IMR-90 (cell line): ENCODE measurements around the gene ENPP3. TPM values are rescaled to one million over a fixed set of nuclear protein-coding genes. Genes with fewer than 3 reads are reported as not detected.
A peak's percentile ranks its signal among the peaks of the same experiment; 100 is the strongest.

Experiments
- ATAC-seq: fragments of 200-7000 bp; cut with Tn5 transposase; 2 replicates; pipeline ENCODE4 v1.9.1; 2020; ENCODE audit warnings: low read depth, mild to moderate bottlenecking, moderate library complexity
- BruUV-seq: library from RNA; stranded (reverse); fragments of 400-500 nt; replicated peaks from 2 replicates; lab custom pipeline; 2021; lab: Mats Ljungman, UMichigan
- CTCF ChIA-PET: fragments of 300-600 bp; formaldehyde crosslinking; extraction: SDS; loops from one replicate; lab custom pipeline; 2021; ENCODE audit warnings: antibody characterized with exemption; lab: Yijun Ruan, JAX
- POLR2A ChIA-PET: fragments of 300-600 bp; sonication (Branson Sonifier 250); formaldehyde crosslinking; loops from one replicate; lab custom pipeline; 2022; ENCODE audit warnings: antibody characterized with exemption; ENCODE audit not compliant: unreplicated experiment; lab: Charles Lee
- DNase-seq: peaks from one replicate; pipeline ENCODE4 v3.0.0; 2013
- H2AFZ ChIP-seq: replicated peaks from 2 replicates; pipeline ENCODE3; 2013; ENCODE audit warnings: low read length, mild to moderate bottlenecking; ENCODE audit not compliant: poor library complexity
- H2AK5ac ChIP-seq: 2 replicates; pipeline ENCODE4 v1.6.1; 2013; ENCODE audit warnings: low read depth, low read length, inconsistent platforms
- H2AK9ac ChIP-seq: replicated peaks from 2 replicates; pipeline ENCODE3; 2013; ENCODE audit warnings: mild to moderate bottlenecking, low read depth, low read length, moderate library complexity; ENCODE audit not compliant: poor library complexity
- H2BK120ac ChIP-seq: 2 replicates; pipeline ENCODE4 v1.6.1; 2013; ENCODE audit warnings: low read depth, low read length, inconsistent platforms
- H2BK15ac ChIP-seq: 3 replicates; pipeline ENCODE4 v1.6.1; 2013; ENCODE audit warnings: low read depth, low read length, inconsistent platforms
- H2BK20ac ChIP-seq: 2 replicates; pipeline ENCODE4 v1.6.1; 2013; ENCODE audit warnings: low read depth, mild to moderate bottlenecking, inconsistent platforms, low read length, moderate library complexity
- H2BK5ac ChIP-seq: 2 replicates; pipeline ENCODE4 v1.6.1; 2013; ENCODE audit warnings: mild to moderate bottlenecking, low read depth, low read length, inconsistent platforms; ENCODE audit not compliant: poor library complexity, severe bottlenecking
- H3K14ac ChIP-seq: replicated peaks from 2 replicates; pipeline ENCODE4 v1.6.1; 2013; ENCODE audit warnings: low read depth, low read length, inconsistent platforms
- H3K18ac ChIP-seq: 2 replicates; pipeline ENCODE4 v1.6.1; 2013; ENCODE audit warnings: low read depth, low read length, control low read depth
- H3K23ac ChIP-seq: 2 replicates; pipeline ENCODE4 v1.6.1; 2013; ENCODE audit warnings: low read depth, low read length, inconsistent platforms
- H3K27ac ChIP-seq: 2 replicates; pipeline ENCODE4 v1.5.1; 2013; ENCODE audit warnings: mild to moderate bottlenecking, control low read depth, low read length; ENCODE audit not compliant: insufficient read depth
- H3K27me3 ChIP-seq: 2 replicates; pipeline ENCODE4 v1.6.1; 2013; ENCODE audit warnings: low read length; ENCODE audit not compliant: control insufficient read depth, insufficient read depth
- H3K36me3 ChIP-seq: 2 replicates; pipeline ENCODE4 v1.6.1; 2013; ENCODE audit warnings: low read length, mixed read lengths; ENCODE audit not compliant: control insufficient read depth, insufficient read depth
- H3K4ac ChIP-seq: 2 replicates; pipeline ENCODE4 v1.6.1; 2013; ENCODE audit warnings: low read depth, low read length, inconsistent platforms
- H3K4me1 ChIP-seq: 2 replicates; pipeline ENCODE4 v1.6.1; 2013; ENCODE audit warnings: low read length, mixed read lengths; ENCODE audit not compliant: control insufficient read depth, insufficient read depth
- H3K4me2 ChIP-seq: 2 replicates; pipeline ENCODE4 v1.6.1; 2013; ENCODE audit warnings: low read depth, mild to moderate bottlenecking, control low read depth, low read length, moderate library complexity
- H3K4me3 ChIP-seq: 2 replicates; pipeline ENCODE4 v1.5.1; 2013; ENCODE audit warnings: low read depth, mild to moderate bottlenecking, control low read depth, low read length, moderate library complexity; ENCODE audit not compliant: insufficient read depth
- H3K56ac ChIP-seq: 2 replicates; pipeline ENCODE4 v1.6.1; 2013; ENCODE audit warnings: low read length, inconsistent platforms; ENCODE audit not compliant: insufficient read depth; ENCODE audit errors: extremely low read depth
- H3K79me1 ChIP-seq, 2 experiments: 2 replicates each; pipeline ENCODE4 v1.6.1; 2013; ENCODE audit warnings: low read length in 2 of 2, inconsistent platforms in 1 of 2, low read depth in 1 of 2
- H3K9ac ChIP-seq: 2 replicates; pipeline ENCODE4 v1.6.1; 2013; ENCODE audit warnings: low read depth, low read length, control low read depth
- H3K9me1 ChIP-seq: 2 replicates; pipeline ENCODE4 v1.6.1; 2013; ENCODE audit warnings: low read length, inconsistent platforms; ENCODE audit not compliant: insufficient read depth
- H3K9me3 ChIP-seq: 2 replicates; pipeline ENCODE4 v1.6.1; 2013; ENCODE audit warnings: low read length; ENCODE audit not compliant: control insufficient read depth, insufficient read depth
- H4K20me1 ChIP-seq: 2 replicates; pipeline ENCODE4 v1.6.1; 2013; ENCODE audit warnings: low read length, inconsistent platforms; ENCODE audit not compliant: insufficient read depth
- H4K5ac ChIP-seq: 2 replicates; pipeline ENCODE4 v1.6.1; 2013; ENCODE audit warnings: mild to moderate bottlenecking, low read depth, low read length, control low read depth
- H4K8ac ChIP-seq, 2 experiments: 2 replicates each; pipeline ENCODE4 v1.6.1; 2013; ENCODE audit warnings: low read depth in 2 of 2, low read length in 2 of 2, control low read depth in 1 of 2, inconsistent platforms in 1 of 2
- H4K91ac ChIP-seq: 2 replicates; pipeline ENCODE4 v1.6.1; 2013; ENCODE audit warnings: low read depth, low read length, inconsistent platforms; ENCODE audit not compliant: insufficient read depth
- BHLHE40 ChIP-seq: fragments of 150-350 bp; IDR thresholded peaks from 2 replicates; pipeline ENCODE4 v1.6.1; 2016; ENCODE audit warnings: mild to moderate bottlenecking, low read depth, low read length
- CEBPB ChIP-seq: IDR thresholded peaks from 2 replicates; pipeline ENCODE4 v1.6.1; 2012; ENCODE audit warnings: low read depth, low read length, improper control_type of control experiment
- CHD1 ChIP-seq: IDR thresholded peaks from 2 replicates; pipeline ENCODE4 v1.6.1; 2012; ENCODE audit warnings: low read depth, low read length, improper control_type of control experiment
- CTCF ChIP-seq: conservative IDR thresholded peaks from 2 replicates; pipeline ENCODE4 v1.5.1; 2012; ENCODE audit warnings: mild to moderate bottlenecking, low read depth, low read length, improper control_type of control experiment
- ELK1 ChIP-seq: fragments of 150-350 bp; IDR thresholded peaks from 2 replicates; pipeline ENCODE4 v1.6.1; 2016; ENCODE audit warnings: low read depth, mild to moderate bottlenecking, low read length, moderate library complexity, borderline replicate concordance
- FOS ChIP-seq: fragments of 150-350 bp; IDR thresholded peaks from 2 replicates; pipeline ENCODE4 v1.6.1; 2016; ENCODE audit warnings: low read depth, low read length
- MAFK ChIP-seq: IDR thresholded peaks from 2 replicates; pipeline ENCODE4 v1.6.1; 2012; ENCODE audit warnings: low read depth, low read length, improper control_type of control experiment
- MAZ ChIP-seq: IDR thresholded peaks from 2 replicates; pipeline ENCODE4 v1.6.1; 2012; ENCODE audit warnings: low read depth, mild to moderate bottlenecking, low read length, improper control_type of control experiment, moderate library complexity, borderline replicate concordance
- MXI1 ChIP-seq: IDR thresholded peaks from 2 replicates; pipeline ENCODE4 v1.6.1; 2012; ENCODE audit warnings: low read depth, mild to moderate bottlenecking, low read length, moderate library complexity, borderline replicate concordance
- NFE2L2 ChIP-seq: fragments of 150-350 bp; IDR thresholded peaks from 2 replicates; pipeline ENCODE4 v1.6.1; 2016; ENCODE audit warnings: low read depth, mild to moderate bottlenecking, low read length
- POLR2A ChIP-seq: IDR thresholded peaks from 2 replicates; pipeline ENCODE4 v1.6.1; 2012; ENCODE audit warnings: mild to moderate bottlenecking, low read depth, low read length
- RAD21 ChIP-seq: IDR thresholded peaks from 2 replicates; pipeline ENCODE4 v1.6.1; 2012; ENCODE audit warnings: low read length, improper control_type of control experiment
- RCOR1 ChIP-seq: IDR thresholded peaks from 2 replicates; pipeline ENCODE4 v1.6.1; 2012; ENCODE audit warnings: mild to moderate bottlenecking, low read length, improper control_type of control experiment; ENCODE audit not compliant: insufficient replicate concordance
- RFX5 ChIP-seq: IDR thresholded peaks from 2 replicates; pipeline ENCODE4 v1.8.0; 2012; ENCODE audit warnings: low read depth, mild to moderate bottlenecking, low read length, moderate library complexity
- SMC3 ChIP-seq: fragments of 150-350 bp; IDR thresholded peaks from 2 replicates; pipeline ENCODE4 v1.6.1; 2016; ENCODE audit warnings: low read depth, mild to moderate bottlenecking, antibody characterized with exemption, low read length, moderate library complexity
- USF2 ChIP-seq: fragments of 150-350 bp; IDR thresholded peaks from 2 replicates; pipeline ENCODE4 v1.6.1; 2017; ENCODE audit warnings: mild to moderate bottlenecking, antibody characterized with exemption, low read length, low read depth
- WGBS, 2 experiments: methylation state at CpG; one replicate each; pipeline versions ENCODE4 v1.1.5 to v1.1.7; 2013; ENCODE audit warnings: missing lambda C conversion rate in 2 of 2; ENCODE audit not compliant: insufficient read length in 1 of 2; ENCODE audit errors: extremely low coverage in 2 of 2; 5-methylcytosine and 5-hydroxymethylcytosine counted together
- dilution Hi-C: fragments of 300-500 bp; cut with HindIII; formaldehyde crosslinking; loops from one replicate; pipeline ENCODE4 v1.14.3; 2018; ENCODE audit warnings: low sequenced_read_pairs; ENCODE audit not compliant: unreplicated experiment
- in situ Hi-C: fragments of 300-500 bp; cut with MboI; formaldehyde crosslinking; loops from 3 replicates; pipeline ENCODE4 v1.14.3; 2019; ENCODE audit warnings: low sequenced_read_pairs, inconsistent platforms, mixed read lengths
- intact Hi-C: fragments of 100-400 bp; cut with micrococcal nuclease; formaldehyde crosslinking; loops from 2 replicates; pipeline ENCODE4 v1.10.0; 2022
- polyA plus RNA-seq, 3 experiments: library from polyadenylated mRNA; depleted of rRNA; stranded (reverse); fragments of >200 nt; gene quantifications; 2 replicates each; pipeline ENCODE4 v1.2.3, GENCODE V29; 2012; ENCODE audit warnings: low replicate concordance in 1 of 3
- total RNA-seq: library from RNA; depleted of rRNA; stranded (reverse); fragments of >200 nt; gene quantifications from 2 replicates; pipeline ENCODE4 v1.2.3, GENCODE V29; 2012

The ENPP3 gene
- total and polyA plus RNA-seq, 2 of the 4 experiments (the other 2 are of a cell fraction) = under 0.01 to 0.05 TPM

- no peak overlapping the region for H3K4me3 ChIP-seq
- TF ChIP-seq MAZ (no peak), CTCF (no peak), MAFK (no peak), CHD1 (no peak), SMC3 (no peak), NFE2L2 (no peak), FOS (no peak), RFX5 (no peak), CEBPB (no peak), RCOR1 (no peak), POLR2A (no peak), BHLHE40 (no peak), ELK1 (no peak), RAD21 (no peak), USF2 (no peak), MXI1 (no peak)
- WGBS, 2 experiments = 80% methylated on average over 2 of the region's 9 CpGs; no CpG with 5 or more reads in 1 of the 2 experiments
These were observed 96.4 kb downstream of the ENPP3 start for GRCh38 chr6:131733376-131734016.

More at GRCh38 chr6:131733376-131734016, 96.4 kb downstream of the ENPP3 start:
- CTCF ChIA-PET = no interaction called here
- intact Hi-C loops (no loop called here), in situ Hi-C loops (no loop called here), dilution Hi-C loops (no loop called here)
- H3K36me3 ChIP-seq = no peaks in the 10 kb centered on the region
- no peaks in the 10 kb centered on the region for H4K20me1 ChIP-seq
- H2BK5ac ChIP-seq = no peak overlapping the region
- H3K4ac ChIP-seq = peak overlapping the region; percentile 15; the same call in 1 of the 2 replicates
- no peak overlapping the region; the same call in 2 of the 3 replicates for H2BK15ac ChIP-seq
- no peaks in the 10 kb centered on the region for H3K27me3 ChIP-seq
- DNase-seq = peak; percentile 67
- H3K23ac ChIP-seq = no peak overlapping the region
- H2AK5ac ChIP-seq = no peak overlapping the region
- no TSS peak for BruUV-seq
- H3K9me1 ChIP-seq = no peaks in the 10 kb centered on the region
- no peak overlapping the region for H2AK9ac ChIP-seq
- H3K4me2 ChIP-seq = no peak overlapping the region
- H3K9me3 ChIP-seq = no peaks in the 10 kb centered on the region
- 0 out of 2 replicates have a peak overlapping the region, but pooled peaks have one; percentile 39 for H2BK120ac ChIP-seq
- H4K8ac ChIP-seq = no peak overlapping the region; a peak in 1 of 4 replicates
- no peak overlapping the region for H3K14ac ChIP-seq
- no peak overlapping the region for H3K27ac ChIP-seq
- H4K5ac ChIP-seq = no peak overlapping the region
- no peaks in the 10 kb centered on the region for H3K4me1 ChIP-seq
- POLR2A ChIA-PET = interaction anchor here (0.6 kb wide), 1 partner anchor 182 kb away, joined by 5 read pairs; no protein-coding TSS in a partner anchor
- peak overlapping the region; percentile 69 for H2AFZ ChIP-seq
- H3K9ac ChIP-seq = no peak overlapping the region
- H3K18ac ChIP-seq = no peak overlapping the region
- H2BK20ac ChIP-seq = no peak overlapping the region
- no peak overlapping the region for H3K56ac ChIP-seq
- ATAC-seq = no peak
- no peak overlapping the region for H4K91ac ChIP-seq
- no peaks in the 10 kb centered on the region for H3K79me1 ChIP-seq
